SIG-M5 treated with dmso at 0.1 percent for 504 hours (cell line): ENCODE measurements around the gene DPCD.

Experiments used
- DNase-seq: peaks from one replicate; lab custom pipeline; 2025; ENCODE audit not compliant: unreplicated experiment; lab: John Stamatoyannopoulos, UW

DPCD gene

GRCh38 chr10:101567165-101568006 is 20.7 kb upstream of the DPCD start:
- DNase-seq: no peak

DNA sequence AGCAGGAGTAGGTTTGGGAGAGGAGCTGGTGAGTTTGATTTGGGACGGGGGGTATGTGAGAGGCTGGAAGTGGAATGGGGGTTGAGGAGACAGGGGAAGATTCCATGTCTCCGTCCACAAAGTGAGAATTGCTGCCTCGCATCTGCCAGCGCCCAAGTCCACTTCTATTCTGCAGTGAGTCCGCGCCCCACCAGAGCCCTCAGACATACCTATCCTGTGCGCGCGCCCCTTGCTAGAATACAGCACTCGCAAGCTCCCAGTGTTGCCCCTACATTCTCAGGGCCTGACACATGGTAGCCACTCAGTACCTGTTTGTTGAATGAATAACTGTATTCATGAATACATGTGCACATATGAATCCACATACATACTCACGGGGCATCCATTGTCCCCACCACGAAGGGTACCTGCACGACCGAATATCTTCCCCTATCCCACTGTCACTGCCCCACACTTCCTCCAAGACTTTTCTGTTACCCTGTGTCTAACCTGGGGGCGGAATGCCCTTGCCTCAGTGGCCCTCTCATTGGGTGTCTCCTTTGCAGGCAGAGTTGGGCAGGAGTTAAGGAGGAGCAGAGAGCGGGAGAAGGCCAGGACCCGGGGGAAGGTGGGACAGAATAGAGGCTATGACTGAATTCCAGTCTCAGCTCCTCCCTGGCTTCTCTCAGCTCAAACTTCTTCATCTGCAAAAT is 19.9 kb upstream of the DPCD start:
- DNase-seq: no peak

GRCh38 chr10:101569323-101569621 is 18.8 kb upstream of the DPCD start:
- no peak for DNase-seq

GRCh38 chr10:101569622-101570427 is 18.3 kb upstream of the DPCD start:
- peak; percentile 60 for DNase-seq

GRCh38 chr10:101570428-101571270 is 17.5 kb upstream of the DPCD start:
- no peak for DNase-seq

- DNase-seq: no peak
These were observed 16.7 kb upstream of the DPCD start for GRCh38 chr10:101571271-101571925.

DNA sequence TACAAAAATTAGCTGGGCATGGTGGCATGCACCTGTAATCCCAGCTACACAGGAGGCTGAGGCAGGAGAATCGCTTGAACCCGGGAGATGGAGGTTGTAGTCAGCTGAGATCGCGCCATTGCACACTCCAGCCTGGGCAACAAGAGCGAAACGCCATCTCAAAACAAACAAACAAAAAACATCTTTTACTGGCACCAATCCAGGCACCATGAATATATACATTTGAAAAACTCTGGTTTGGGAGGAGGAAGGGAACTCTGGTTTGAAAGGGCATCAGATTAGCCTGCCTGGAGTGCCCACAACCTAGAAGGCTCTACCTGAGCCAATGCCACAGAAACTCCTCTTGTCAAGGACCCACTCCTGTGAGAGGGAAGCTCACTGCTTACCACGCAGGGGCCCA is 16.0 kb upstream of the DPCD start:
- DNase-seq: no peak

- DNase-seq: no peak
These were observed 15.3 kb upstream of the DPCD start for GRCh38 chr10:101572785-101573184.

GRCh38 chr10:101573885-101574753 is 14.0 kb upstream of the DPCD start:
- DNase-seq: no peak

- DNase-seq: no peak
These were observed 13.0 kb upstream of the DPCD start for GRCh38 chr10:101575091-101575490.

- no peak for DNase-seq
These were observed 12.4 kb upstream of the DPCD start for GRCh38 chr10:101575580-101576210.

- DNase-seq: no peak
These were observed 11.8 kb upstream of the DPCD start for GRCh38 chr10:101576211-101576863.

DNA sequence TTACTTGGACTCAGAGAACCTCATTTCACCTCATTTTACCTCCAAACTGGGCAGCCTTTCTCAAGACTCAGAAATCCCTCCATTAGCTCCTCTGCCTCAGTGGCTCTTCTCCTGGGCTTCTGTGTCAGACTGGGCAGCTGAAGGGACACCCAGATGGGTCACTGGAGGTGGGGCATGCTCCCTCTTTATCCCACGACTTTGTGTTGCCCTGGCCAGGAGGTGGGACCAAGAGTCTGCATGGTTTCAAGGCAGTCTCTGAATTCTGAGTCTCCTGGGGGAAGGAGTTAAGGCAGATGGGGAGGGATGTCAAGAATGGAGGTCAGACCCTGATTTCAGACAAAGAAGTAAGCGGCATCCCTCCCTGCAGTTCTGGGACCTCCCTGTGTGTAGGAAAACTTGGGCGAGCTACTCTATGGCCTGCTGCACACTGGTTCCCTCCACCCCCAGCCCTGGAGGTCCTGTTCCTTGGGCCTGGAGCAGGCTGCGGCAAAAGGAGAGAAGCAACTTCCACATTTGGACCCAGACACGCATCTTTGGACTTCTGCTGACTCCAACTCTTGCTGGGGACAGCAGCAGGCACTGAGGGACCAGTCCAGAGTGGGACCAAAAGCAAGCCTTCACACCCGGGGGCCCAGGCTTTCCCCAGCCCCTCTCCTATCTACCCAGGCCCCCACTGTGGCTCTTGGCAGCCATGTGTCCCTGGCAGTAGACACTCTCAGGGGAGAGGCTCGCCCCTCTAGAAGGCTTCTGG is 10.8 kb upstream of the DPCD start:
- no peak for DNase-seq

DNA sequence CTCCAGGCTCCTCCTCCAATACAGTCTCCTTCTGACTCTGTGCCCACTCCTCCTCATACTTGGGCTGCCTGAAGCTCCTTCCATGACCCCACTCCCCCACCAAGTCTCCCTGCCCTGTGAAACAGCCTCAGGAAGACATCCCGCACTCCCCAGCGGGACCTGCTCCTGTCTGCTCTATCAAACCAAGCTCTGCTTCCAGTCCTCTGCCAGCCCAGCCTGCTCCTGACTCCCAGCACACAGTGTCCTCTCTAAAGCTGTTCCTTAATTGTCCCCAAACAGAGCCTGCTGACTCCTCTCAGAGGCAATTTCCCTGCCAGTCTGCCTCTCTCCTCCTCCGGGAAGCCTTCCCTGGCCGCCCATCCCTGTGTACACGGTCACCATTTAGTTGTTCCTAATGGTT is 9.9 kb upstream of the DPCD start:
- no peak for DNase-seq

GRCh38 chr10:101578803-101579515 is 9.2 kb upstream of the DPCD start:
- DNase-seq: no peak

GRCh38 chr10:101579516-101579870 is 8.6 kb upstream of the DPCD start:
- DNase-seq: no peak
